ENCODE measurements around the gene SEL1L3. TPM values are rescaled to one million over a fixed set of nuclear protein-coding genes. Genes with fewer than 3 reads are reported as not detected.

Gene SEL1L3
- total RNA-seq, 4 donors from 2014 or later = 0.73 to 4.1 (median 2.2) TPM

- H3K4me3 ChIP-seq = no peak overlapping the region
- no peak for DNase-seq
- no peak for ATAC-seq
- no peaks in the 10 kb centered on the region for H3K27me3 ChIP-seq
- H3K36me3 ChIP-seq = no peaks in the 10 kb centered on the region
- intact Hi-C loops (cut with DNase I; ENCODE audit: low total_unique reads) (no loop called here), in situ Hi-C loops (cut with MboI; ENCODE audit: low sequenced_read_pairs in 4 of 4) (no loop called here)
- H3K27ac ChIP-seq = no peak overlapping the region
- H3K9me3 ChIP-seq = no peaks in the 10 kb centered on the region
- no peak for TF ChIP-seq POLR2A (IDR thresholded peaks at IDR 0.05)
- no peak for TF ChIP-seq CTCF (IDR thresholded peaks at IDR 0.05 in 4 of 5, conservative IDR thresholded peaks at IDR 0.05 in 1 of 5)
- no peaks in the 10 kb centered on the region for H3K4me1 ChIP-seq
Observed at GRCh38 chr4:25821267-25821666, 41.5 kb downstream of the SEL1L3 start.

GRCh38 chr4:25818876-25819275 is 43.9 kb downstream of the SEL1L3 start:
- in situ Hi-C loops (cut with MboI; ENCODE audit: low sequenced_read_pairs in 4 of 4) = no loop called here
- DNase-seq = no peak
- intact Hi-C loops (cut with DNase I; ENCODE audit: low total_unique reads) = no loop called here

GRCh38 chr4:25818371-25818871 is 44.4 kb downstream of the SEL1L3 start:
- H3K4me3 ChIP-seq = no peak overlapping the region
- no peaks in the 10 kb centered on the region for H3K27me3 ChIP-seq
- intact Hi-C loops (cut with DNase I; ENCODE audit: low total_unique reads) = no loop called here
- H3K4me1 ChIP-seq = peaks cover 2 to 12% of the 10 kb centered on the region in 2 donors
- in situ Hi-C loops (cut with MboI; ENCODE audit: low sequenced_read_pairs in 4 of 4) = no loop called here
- no peak overlapping the region for H3K27ac ChIP-seq
- ATAC-seq = no peak
- H3K36me3 ChIP-seq = no peaks in the 10 kb centered on the region
- TF ChIP-seq POLR2A (IDR thresholded peaks at IDR 0.05) = no peak
- TF ChIP-seq CTCF (IDR thresholded peaks at IDR 0.05 in 4 of 5, conservative IDR thresholded peaks at IDR 0.05 in 1 of 5) = no peak
- H3K9me3 ChIP-seq = no peaks in the 10 kb centered on the region
- DNase-seq = no peak

More at GRCh38 chr4:25818876-25819275, 43.9 kb downstream of the SEL1L3 start:
- Histone ChIP-seq H3K27me3 (no peaks in the 10 kb centered on the region), H3K36me3 (no peaks in the 10 kb centered on the region), H3K27ac (no peak overlapping the region), H3K4me3 (no peak overlapping the region), H3K4me1 (peaks cover 0 to 8% of the 10 kb centered on the region in 2 donors), H3K9me3 (no peaks in the 10 kb centered on the region)
- ATAC-seq = no peak
- TF ChIP-seq CTCF (IDR thresholded peaks at IDR 0.05 in 4 of 5, conservative IDR thresholded peaks at IDR 0.05 in 1 of 5) (no peak), POLR2A (IDR thresholded peaks at IDR 0.05) (no peak)

GRCh38 chr4:25817059-25817681 is 45.6 kb downstream of the SEL1L3 start:
- intact Hi-C loops (cut with DNase I; ENCODE audit: low total_unique reads) = no loop called here
- no peaks in the 10 kb centered on the region for H3K36me3 ChIP-seq
- H3K27me3 ChIP-seq = no peaks in the 10 kb centered on the region
- TF ChIP-seq CTCF (IDR thresholded peaks at IDR 0.05 in 4 of 5, conservative IDR thresholded peaks at IDR 0.05 in 1 of 5) (no peak), POLR2A (IDR thresholded peaks at IDR 0.05) (no peak)
- in situ Hi-C loops (cut with MboI; ENCODE audit: low sequenced_read_pairs in 4 of 4) = no loop called here
- no peak overlapping the region for H3K4me3 ChIP-seq
- H3K4me1 ChIP-seq = peaks cover 4 to 13% of the 10 kb centered on the region in 2 donors
- no peaks in the 10 kb centered on the region for H3K9me3 ChIP-seq
- ATAC-seq (no peak), DNase-seq (no peak)
- H3K27ac ChIP-seq = no peak overlapping the region

All from gastrocnemius medialis (tissue), 4 donors.